ENCODE measurements around the gene VAV2. TPM values are rescaled to one million over a fixed set of nuclear protein-coding genes. Genes with fewer than 3 reads are reported as not detected.

VAV2 gene
- total RNA-seq, 3 donors from 2014 or later (not counting 1 experiment from before 2014, with no cell fraction given), result 3.9 to 5.1 (median 4.8) TPM

DNA sequence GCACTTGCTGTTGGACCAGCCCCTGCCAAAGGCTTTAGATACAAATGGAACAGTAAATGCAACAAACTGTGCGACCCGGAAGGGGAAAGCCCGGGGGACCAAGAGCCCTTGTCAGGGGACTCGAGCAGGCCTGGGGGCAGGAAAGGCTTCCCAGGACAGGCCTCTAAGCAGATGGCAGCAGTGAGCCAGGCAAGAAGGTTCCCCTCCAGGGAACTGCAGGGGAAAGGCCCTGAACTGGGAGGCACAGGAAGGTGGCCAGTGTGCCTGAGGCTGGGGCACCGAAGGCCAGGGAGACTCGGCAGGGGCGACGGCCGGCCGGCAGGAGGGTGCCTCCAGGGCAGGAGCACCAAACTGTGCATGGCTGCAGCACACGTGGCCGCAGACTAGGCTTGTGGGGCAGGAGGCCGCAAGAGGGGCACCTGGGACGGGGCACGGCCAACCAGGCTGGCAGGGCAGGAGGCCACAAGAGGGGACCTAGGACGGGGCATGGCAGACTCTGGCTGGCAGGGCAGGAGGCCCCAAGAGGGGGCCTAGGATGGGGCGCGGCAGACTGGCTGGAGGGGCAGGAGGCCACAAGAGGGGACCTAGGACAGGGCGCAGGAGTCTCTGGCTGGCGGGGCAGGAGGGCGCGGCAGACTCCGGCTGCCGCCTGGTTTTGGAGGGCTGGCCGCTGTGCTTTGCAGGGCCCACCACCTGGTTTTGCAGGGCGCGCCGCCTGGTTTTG is 10.0 kb downstream of the VAV2 start:
- Mint-ChIP-seq H3K27me3 (ENCODE audit: low read depth in 2 of 2) (peaks cover 0 to under 1% of the 10 kb centered on the region in 2 donors), H3K4me1 (no peaks in the 10 kb centered on the region), H3K9me3 (no peaks in the 10 kb centered on the region), H3K36me3 (no peaks in the 10 kb centered on the region), H3K4me3 (no peak overlapping the region), H3K27ac (no peak overlapping the region)
- H3K4me1 ChIP-seq (ENCODE audit: control insufficient read depth, insufficient read depth, low read length), result peaks cover 13% of the 10 kb centered on the region
- no peak overlapping the region for H3K4me3 ChIP-seq (ENCODE audit: low read length)
- intact Hi-C loops (cut with micrococcal nuclease), result no loop called here
- no peaks in the 10 kb centered on the region for H3K27me3 ChIP-seq (ENCODE audit: control insufficient read depth, insufficient read depth, low read length)
- H3K27ac ChIP-seq (ENCODE audit: low read length), result no peak overlapping the region
- ATAC-seq, result no peak
- DNase-seq, result no peak
- TF ChIP-seq CTCF (IDR thresholded peaks at IDR 0.05), result no peak
- H3K9me3 ChIP-seq (ENCODE audit: control insufficient read depth, insufficient read depth, low read length), result no peaks in the 10 kb centered on the region
- H3K36me3 ChIP-seq (ENCODE audit: control insufficient read depth, insufficient read depth, low read length), result no peaks in the 10 kb centered on the region
- 92% methylated on average over 28 of the region's 28 CpGs for WGBS (ENCODE audit: insufficient coverage)

- DNase-seq, result no peak
- H3K27ac Mint-ChIP-seq, result no peak overlapping the region
- Histone ChIP-seq H3K9me3 (ENCODE audit: control insufficient read depth, insufficient read depth, low read length) (no peaks in the 10 kb centered on the region), H3K27me3 (ENCODE audit: control insufficient read depth, insufficient read depth, low read length) (no peaks in the 10 kb centered on the region), H3K27ac (ENCODE audit: low read length) (no peak overlapping the region), H3K4me3 (ENCODE audit: low read length) (no peak overlapping the region), H3K36me3 (ENCODE audit: control insufficient read depth, insufficient read depth, low read length) (no peaks in the 10 kb centered on the region), H3K4me1 (ENCODE audit: control insufficient read depth, insufficient read depth, low read length) (peaks cover 13% of the 10 kb centered on the region)
- intact Hi-C loops (cut with micrococcal nuclease), result no loop called here
- H3K9me3 Mint-ChIP-seq, result no peaks in the 10 kb centered on the region
- H3K4me1 Mint-ChIP-seq, result no peaks in the 10 kb centered on the region
- H3K4me3 Mint-ChIP-seq, result no peak overlapping the region
- no peak for ATAC-seq
- TF ChIP-seq CTCF (IDR thresholded peaks at IDR 0.05), result no peak
- H3K36me3 Mint-ChIP-seq, result no peaks in the 10 kb centered on the region
- WGBS (ENCODE audit: insufficient coverage), result 95% methylated on average over 14 of the region's 14 CpGs
- no peaks in the 10 kb centered on the region for H3K27me3 Mint-ChIP-seq (ENCODE audit: low read depth in 2 of 2)
Observed at GRCh38 chr9:133981589-133981957, 10.6 kb downstream of the VAV2 start.

DNA sequence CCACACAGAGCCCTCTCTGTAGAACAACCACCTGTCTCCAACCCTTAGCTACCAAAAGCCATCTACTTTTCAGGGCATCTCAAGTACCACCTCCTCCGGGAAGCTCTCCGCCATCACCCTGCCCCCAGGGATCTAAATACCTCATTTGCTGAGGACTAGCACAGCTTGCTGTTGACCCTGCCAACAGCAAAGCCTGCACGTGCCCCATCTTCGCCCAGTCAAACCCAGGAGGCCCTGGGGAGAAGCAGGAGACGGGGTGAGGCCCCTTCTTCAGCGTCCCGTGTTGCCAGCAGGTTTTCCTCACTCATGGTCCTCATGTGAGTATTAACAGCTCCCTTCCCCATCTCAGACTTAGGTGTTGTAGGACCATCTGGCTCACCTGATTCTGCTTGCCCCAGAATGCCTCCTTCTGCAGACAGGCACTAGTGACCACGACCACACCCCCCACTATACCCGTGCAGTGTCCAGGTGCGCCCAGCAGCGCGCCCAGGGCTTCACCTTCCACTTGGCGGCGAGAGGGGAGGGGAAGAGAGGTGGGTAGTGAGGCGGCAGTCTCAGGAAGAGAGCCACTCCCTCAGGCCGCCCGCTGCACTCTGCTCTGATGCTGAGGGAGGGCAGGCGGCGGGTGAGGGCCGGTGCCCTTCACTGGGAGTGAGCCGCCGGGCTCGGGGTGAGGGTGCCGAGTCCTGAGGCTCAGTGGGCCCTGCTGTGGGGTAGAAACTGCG is 11.1 kb downstream of the VAV2 start:
- Histone ChIP-seq H3K36me3 (ENCODE audit: control insufficient read depth, insufficient read depth, low read length) (no peaks in the 10 kb centered on the region), H3K9me3 (ENCODE audit: control insufficient read depth, insufficient read depth, low read length) (no peaks in the 10 kb centered on the region), H3K4me3 (ENCODE audit: low read length) (no peak overlapping the region), H3K4me1 (ENCODE audit: control insufficient read depth, insufficient read depth, low read length) (peaks cover 13% of the 10 kb centered on the region), H3K27ac (ENCODE audit: low read length) (no peak overlapping the region), H3K27me3 (ENCODE audit: control insufficient read depth, insufficient read depth, low read length) (no peaks in the 10 kb centered on the region)
- TF ChIP-seq CTCF (IDR thresholded peaks at IDR 0.05), result no peak
- intact Hi-C loops (cut with micrococcal nuclease), result no loop called here
- Mint-ChIP-seq H3K9me3 (no peaks in the 10 kb centered on the region), H3K36me3 (no peaks in the 10 kb centered on the region), H3K4me1 (no peaks in the 10 kb centered on the region), H3K27me3 (ENCODE audit: low read depth in 2 of 2) (no peaks in the 10 kb centered on the region), H3K27ac (no peak overlapping the region), H3K4me3 (no peak overlapping the region)
- WGBS (ENCODE audit: insufficient coverage), result 89% methylated on average over 25 of the region's 25 CpGs
- DNase-seq (no peak), ATAC-seq (no peak)
